ENCODE measurements around the gene AP1AR.

DNA sequence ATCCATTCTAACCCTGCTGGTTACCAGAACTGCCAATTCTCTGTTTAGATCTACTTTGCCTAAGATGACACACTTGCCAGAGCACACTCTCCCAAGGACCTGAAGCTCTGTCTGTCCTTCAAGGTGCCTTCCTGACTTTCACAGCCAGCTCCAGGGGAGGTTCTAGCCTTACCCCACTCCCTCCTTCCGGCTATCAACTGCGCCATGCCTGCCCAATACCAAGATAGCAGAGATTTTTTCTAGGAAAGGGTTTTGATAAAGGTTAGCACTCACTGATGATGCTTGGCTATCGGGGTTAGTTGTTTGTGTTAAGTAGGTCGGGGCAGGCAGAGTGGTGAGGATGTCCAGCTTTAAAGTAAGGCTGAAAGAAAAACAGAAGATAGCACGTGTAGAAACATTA, 79.9 kb downstream of the AP1AR start:
- no peak for TF ChIP-seq NR3C1 (CRISPR knock-in tag; conservative IDR thresholded peaks at IDR 0.05; ENCODE audit: low read depth)
- TF ChIP-seq TEAD4 (CRISPR knock-in tag; IDR thresholded peaks at IDR 0.05), result no peak
- TF ChIP-seq, protein P1, sequence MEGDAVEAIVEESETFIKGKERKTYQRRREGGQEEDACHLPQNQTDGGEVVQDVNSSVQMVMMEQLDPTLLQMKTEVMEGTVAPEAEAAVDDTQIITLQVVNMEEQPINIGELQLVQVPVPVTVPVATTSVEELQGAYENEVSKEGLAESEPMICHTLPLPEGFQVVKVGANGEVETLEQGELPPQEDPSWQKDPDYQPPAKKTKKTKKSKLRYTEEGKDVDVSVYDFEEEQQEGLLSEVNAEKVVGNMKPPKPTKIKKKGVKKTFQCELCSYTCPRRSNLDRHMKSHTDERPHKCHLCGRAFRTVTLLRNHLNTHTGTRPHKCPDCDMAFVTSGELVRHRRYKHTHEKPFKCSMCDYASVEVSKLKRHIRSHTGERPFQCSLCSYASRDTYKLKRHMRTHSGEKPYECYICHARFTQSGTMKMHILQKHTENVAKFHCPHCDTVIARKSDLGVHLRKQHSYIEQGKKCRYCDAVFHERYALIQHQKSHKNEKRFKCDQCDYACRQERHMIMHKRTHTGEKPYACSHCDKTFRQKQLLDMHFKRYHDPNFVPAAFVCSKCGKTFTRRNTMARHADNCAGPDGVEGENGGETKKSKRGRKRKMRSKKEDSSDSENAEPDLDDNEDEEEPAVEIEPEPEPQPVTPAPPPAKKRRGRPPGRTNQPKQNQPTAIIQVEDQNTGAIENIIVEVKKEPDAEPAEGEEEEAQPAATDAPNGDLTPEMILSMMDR (IDR thresholded peaks at IDR 0.05), result no peak
- no peak for TF ChIP-seq ZBTB21 (CRISPR knock-in tag; IDR thresholded peaks at IDR 0.05; ENCODE audit: borderline replicate concordance)
- no peak for TF ChIP-seq ESRRA (CRISPR knock-in tag; IDR thresholded peaks at IDR 0.05; ENCODE audit: borderline replicate concordance)
- no peak for TF ChIP-seq RELA (CRISPR knock-in tag; IDR thresholded peaks at IDR 0.05; ENCODE audit: borderline replicate concordance)
- TF ChIP-seq FOXK1 (CRISPR knock-in tag; IDR thresholded peaks at IDR 0.05), result no peak
- TF ChIP-seq TP53 (CRISPR knock-in tag; IDR thresholded peaks at IDR 0.05), result no peak
- TF ChIP-seq, protein P2, sequence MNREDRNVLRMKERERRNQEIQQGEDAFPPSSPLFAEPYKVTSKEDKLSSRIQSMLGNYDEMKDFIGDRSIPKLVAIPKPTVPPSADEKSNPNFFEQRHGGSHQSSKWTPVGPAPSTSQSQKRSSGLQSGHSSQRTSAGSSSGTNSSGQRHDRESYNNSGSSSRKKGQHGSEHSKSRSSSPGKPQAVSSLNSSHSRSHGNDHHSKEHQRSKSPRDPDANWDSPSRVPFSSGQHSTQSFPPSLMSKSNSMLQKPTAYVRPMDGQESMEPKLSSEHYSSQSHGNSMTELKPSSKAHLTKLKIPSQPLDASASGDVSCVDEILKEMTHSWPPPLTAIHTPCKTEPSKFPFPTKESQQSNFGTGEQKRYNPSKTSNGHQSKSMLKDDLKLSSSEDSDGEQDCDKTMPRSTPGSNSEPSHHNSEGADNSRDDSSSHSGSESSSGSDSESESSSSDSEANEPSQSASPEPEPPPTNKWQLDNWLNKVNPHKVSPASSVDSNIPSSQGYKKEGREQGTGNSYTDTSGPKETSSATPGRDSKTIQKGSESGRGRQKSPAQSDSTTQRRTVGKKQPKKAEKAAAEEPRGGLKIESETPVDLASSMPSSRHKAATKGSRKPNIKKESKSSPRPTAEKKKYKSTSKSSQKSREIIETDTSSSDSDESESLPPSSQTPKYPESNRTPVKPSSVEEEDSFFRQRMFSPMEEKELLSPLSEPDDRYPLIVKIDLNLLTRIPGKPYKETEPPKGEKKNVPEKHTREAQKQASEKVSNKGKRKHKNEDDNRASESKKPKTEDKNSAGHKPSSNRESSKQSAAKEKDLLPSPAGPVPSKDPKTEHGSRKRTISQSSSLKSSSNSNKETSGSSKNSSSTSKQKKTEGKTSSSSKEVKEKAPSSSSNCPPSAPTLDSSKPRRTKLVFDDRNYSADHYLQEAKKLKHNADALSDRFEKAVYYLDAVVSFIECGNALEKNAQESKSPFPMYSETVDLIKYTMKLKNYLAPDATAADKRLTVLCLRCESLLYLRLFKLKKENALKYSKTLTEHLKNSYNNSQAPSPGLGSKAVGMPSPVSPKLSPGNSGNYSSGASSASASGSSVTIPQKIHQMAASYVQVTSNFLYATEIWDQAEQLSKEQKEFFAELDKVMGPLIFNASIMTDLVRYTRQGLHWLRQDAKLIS (CRISPR knock-in tag; IDR thresholded peaks at IDR 0.05; ENCODE audit: borderline replicate concordance), result no peak
- TF ChIP-seq FOXJ3 (CRISPR knock-in tag; IDR thresholded peaks at IDR 0.05; ENCODE audit: borderline replicate concordance), result no peak
- no peak for TF ChIP-seq IRF2 (CRISPR knock-in tag; IDR thresholded peaks at IDR 0.05; ENCODE audit: borderline replicate concordance, low read depth)
- TF ChIP-seq, protein P3, sequence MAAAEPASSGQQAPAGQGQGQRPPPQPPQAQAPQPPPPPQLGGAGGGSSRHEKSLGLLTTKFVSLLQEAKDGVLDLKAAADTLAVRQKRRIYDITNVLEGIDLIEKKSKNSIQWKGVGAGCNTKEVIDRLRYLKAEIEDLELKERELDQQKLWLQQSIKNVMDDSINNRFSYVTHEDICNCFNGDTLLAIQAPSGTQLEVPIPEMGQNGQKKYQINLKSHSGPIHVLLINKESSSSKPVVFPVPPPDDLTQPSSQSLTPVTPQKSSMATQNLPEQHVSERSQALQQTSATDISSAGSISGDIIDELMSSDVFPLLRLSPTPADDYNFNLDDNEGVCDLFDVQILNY (CRISPR knock-in tag; IDR thresholded peaks at IDR 0.05), result no peak
- TF ChIP-seq NR2C2 (CRISPR knock-in tag; IDR thresholded peaks at IDR 0.05), result no peak

Data from WTC11 (cell line).